C4-2B (cell line): ENCODE results near the gene KRT82.

Experiments
- CTCF ChIP-seq: fragments of 450-650 bp; conservative IDR thresholded peaks from 2 replicates; pipeline ENCODE4 v1.5.1; 2017; ENCODE audit warnings: mild to moderate bottlenecking
- ZFX ChIP-seq: fragments of 450-650 bp; IDR thresholded peaks from 2 replicates; pipeline ENCODE4 v1.6.1; 2017

- TF ChIP-seq CTCF: no peak
- TF ChIP-seq ZFX: no peak
These were observed 30.8 kb upstream of the KRT82 start for GRCh38 chr12:52436828-52437474.
